Activated CD8-positive, alpha-beta memory T cell treated with anti-CD3 and anti-CD28 coated beads for 36 hours (primary cell): ENCODE data around the gene PYROXD2. TPM values are rescaled to one million over a fixed set of nuclear protein-coding genes. Genes with fewer than 3 reads are reported as not detected.

ENCODE experiments used
- CTCF ChIA-PET: fragments of 350-600 bp; sonication (Branson Sonifier 250); formaldehyde crosslinking; loops from one replicate; lab custom pipeline; 2021; ENCODE audit warnings: antibody characterized with exemption; lab: Charles Lee
- POLR2A ChIA-PET: fragments of 350-600 bp; sonication (Branson Sonifier 250); formaldehyde crosslinking; loops from one replicate; lab custom pipeline; 2021; ENCODE audit warnings: antibody characterized with exemption; lab: Charles Lee
- total RNA-seq, 2 experiments: library from RNA; stranded (reverse); gene quantifications; one replicate each; pipeline ENCODE4 v1.2.3, GENCODE V29; 2021

The PYROXD2 gene
- total RNA-seq, 2 experiments from 2014 or later, result 1.3 to 2.2 TPM

DNA sequence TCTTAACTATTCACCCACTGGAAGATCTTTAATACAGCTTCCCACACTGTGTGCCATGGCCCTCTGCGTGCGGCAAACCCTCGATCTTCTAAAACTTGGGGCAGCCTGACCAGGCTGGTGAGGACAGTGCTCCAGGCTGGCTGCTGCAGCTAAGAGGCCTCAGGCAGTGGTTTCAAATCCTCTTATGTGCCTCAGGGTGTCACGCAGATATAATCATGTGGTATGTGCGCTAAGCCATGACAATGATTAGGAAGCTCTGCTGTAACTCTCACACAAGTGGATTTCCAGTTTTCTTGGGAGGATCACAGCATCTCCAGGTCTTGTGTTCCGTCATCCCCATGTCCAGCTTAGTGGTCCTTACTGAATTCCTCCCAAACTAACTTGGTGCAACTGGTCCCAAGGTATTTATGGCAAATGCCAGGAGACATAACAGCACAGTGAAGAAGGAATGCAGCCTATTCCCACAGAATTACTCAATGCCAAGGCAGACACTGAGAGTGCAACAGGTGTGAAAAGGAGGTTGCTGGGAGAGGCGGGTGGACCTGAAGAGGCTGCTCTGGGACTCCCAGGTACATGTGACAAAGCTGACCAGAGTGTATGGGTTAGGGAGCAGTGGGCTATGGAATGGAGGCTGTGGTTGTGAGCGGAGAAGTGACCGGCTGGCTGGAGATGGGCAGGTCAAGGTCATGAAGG lies 29.5 kb upstream of the PYROXD2 start:
- CTCF ChIA-PET, result interaction anchor here (1.5 kb wide), 1 partner anchor 19 kb away, joined by 4 read pairs; no protein-coding TSS in a partner anchor
- POLR2A ChIA-PET, result no interaction called here

DNA sequence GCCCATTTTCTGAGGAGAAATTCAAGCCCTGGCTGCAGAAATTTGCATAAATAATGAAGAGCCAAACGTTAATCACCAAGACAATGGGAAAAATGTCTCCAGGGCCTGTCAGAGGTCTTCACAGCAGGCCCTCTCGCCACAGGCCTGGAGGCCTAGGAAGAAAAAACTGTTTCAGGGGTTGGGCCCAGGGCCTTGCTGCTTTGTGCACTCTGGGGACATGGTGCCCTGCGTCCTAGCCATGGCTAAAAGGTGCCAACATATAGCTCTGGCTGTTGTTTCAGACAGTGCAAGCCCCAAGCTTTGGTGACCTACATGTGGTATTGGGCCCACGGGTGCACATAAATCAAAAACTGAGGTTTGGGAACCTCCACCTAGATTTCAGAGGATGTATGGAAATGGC lies 23.7 kb upstream of the PYROXD2 start:
- CTCF ChIA-PET, result no interaction called here
- POLR2A ChIA-PET, result no interaction called here

DNA sequence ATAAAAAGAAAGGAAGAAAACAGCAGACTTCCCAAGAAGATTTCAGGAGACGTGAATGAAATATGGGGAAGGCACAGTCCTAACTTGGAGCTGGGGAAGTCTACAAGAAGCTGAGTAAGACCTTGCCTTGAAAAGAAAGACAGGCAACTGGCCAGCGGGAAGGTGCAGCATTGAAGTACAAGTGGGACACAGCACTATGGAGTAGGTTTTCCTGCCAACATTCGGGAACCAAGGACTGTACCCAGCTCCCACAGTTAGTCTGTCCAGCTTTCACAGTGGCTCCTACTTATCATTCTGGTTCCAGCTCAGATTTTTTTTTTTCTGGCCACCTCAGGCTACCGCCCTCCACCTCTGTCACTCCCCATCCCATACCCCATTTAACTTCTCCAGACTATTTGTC lies 21.7 kb upstream of the PYROXD2 start:
- ChIA-PET CTCF (interaction anchor here (2.2 kb wide), 1 partner anchor 11 kb away, joined by 8 read pairs; no protein-coding TSS in a partner anchor), POLR2A (no interaction called here)

DNA sequence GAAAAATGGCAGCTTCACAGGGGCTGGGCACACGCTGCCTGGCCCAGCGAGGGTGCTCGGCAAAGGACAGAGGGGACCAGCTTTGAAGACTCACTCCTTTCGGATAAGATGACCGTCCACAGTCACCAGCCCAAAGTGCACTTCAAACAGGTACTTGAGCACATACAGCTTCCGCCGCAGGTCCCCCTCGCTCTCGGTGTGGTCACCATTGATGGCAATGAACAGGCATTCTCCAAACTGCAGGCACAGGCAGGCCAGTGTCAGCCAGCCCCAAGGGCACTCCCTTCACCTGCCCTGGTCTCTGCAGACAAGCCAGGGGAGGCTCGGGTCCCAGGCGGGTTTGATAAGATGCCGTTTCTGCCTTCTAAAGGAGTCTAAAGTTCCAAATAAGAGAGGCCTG lies 20.2 kb upstream of the PYROXD2 start:
- ChIA-PET POLR2A (interaction anchor here (0.8 kb wide), 1 partner anchor 11 kb away, joined by 3 read pairs; no protein-coding TSS in a partner anchor), CTCF (interaction anchor here (2.2 kb wide), 1 partner anchor 9 kb away, joined by 8 read pairs; no protein-coding TSS in a partner anchor)

DNA sequence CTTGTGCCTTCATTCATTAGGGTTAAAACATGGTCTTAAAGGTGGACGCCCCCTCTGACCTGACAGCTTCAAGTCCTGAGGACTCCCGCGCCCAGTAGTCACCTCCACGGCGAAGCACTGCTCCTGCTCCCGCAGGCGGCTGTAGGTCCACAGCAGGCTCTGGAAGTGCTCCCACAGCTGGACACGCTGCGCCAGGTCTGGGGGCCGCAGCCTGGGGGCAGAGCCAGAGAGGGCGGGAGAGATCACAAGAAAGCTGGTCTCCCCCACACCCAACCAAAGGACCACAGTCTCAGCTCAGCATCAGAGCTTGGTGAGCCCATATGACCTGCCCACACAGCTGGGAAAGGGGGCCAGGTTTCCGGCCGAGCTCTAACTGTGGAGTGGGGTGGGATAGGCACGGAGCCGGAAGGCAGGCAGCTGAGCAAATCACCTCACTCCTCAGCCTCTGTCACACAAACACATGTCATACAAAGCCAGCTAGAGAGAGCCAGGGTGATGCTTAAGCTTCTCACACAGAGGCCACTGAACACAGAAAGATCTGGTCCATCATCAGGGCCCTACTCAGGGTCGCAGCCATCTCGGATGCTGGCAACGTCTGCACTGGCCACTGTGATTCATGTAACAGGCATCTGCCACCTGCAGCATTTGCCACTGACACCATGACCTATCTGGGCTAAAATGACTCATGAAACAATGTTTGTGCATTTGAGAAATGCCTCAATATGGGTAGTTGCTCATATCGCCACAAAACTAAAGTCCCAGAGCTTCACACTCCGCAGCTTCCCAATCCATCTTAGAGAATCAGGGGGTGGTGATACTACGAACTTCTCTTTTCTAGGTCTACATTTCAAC lies 19.1 kb upstream of the PYROXD2 start:
- ChIA-PET POLR2A (no interaction called here), CTCF (interaction anchor here (0.8 kb wide), 1 partner anchor 9 kb away, joined by 3 read pairs; no protein-coding TSS in a partner anchor)

DNA sequence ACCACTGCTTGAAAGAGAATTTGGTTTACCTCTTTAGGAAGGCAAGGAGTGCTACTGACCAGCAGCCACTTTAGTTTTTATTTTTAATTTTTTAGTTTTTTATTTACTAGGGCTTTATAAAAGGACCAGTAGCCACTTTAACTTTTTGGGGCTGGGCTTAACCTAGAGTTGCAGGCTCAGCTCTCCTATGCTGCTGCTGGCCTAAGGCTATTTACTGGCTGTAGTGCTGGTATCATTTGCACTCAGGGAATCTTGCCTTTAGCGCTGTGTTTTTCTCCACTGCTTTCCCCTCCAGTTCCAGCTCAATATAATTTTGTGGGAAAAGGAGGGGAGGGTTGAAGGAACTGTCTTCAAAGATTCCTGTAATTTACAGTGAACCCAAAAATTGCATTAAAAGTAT lies 18.4 kb upstream of the PYROXD2 start:
- POLR2A ChIA-PET, result no interaction called here
- CTCF ChIA-PET, result interaction anchor here (0.8 kb wide), 1 partner anchor 8 kb away, joined by 3 read pairs; no protein-coding TSS in a partner anchor

DNA sequence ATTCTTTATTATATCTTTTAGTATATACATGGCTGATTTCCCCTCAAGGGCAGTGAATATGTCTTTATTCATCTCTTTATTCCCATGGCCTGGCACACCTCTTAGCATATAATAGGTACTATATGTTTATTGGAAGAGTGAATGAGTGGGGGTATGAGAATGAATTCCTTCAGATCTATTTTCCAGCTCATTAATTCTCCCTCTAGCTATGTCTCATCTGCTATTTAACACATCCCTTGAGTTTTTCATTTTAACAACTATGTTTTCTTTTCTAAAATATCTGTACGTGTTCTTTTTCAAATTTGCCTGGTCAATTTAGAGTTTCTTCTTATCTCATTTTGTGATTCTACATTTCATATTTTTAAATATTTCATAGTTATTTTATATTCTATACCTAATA lies 17.3 kb upstream of the PYROXD2 start:
- POLR2A ChIA-PET, result no interaction called here
- CTCF ChIA-PET, result no interaction called here

DNA sequence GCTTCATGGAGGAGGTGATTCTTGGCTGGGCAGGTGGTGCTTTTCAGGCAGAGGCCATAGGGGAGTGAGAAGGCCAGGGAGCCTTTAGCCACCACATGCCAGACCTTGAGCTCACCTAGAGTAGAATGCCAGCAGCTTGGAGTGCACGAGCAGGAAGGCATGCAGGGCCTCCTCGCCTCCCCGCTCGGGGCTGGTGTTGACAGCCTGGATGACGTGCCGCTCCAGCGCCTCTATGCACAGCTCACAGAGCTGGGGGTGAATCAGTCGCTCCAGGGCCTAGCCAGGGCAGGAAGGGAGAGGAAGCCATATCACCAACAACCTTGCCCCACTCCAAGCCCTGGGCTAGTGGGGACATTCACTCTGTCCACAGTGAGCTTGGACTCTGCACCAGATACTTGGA lies 16.0 kb upstream of the PYROXD2 start:
- POLR2A ChIA-PET, result no interaction called here

DNA sequence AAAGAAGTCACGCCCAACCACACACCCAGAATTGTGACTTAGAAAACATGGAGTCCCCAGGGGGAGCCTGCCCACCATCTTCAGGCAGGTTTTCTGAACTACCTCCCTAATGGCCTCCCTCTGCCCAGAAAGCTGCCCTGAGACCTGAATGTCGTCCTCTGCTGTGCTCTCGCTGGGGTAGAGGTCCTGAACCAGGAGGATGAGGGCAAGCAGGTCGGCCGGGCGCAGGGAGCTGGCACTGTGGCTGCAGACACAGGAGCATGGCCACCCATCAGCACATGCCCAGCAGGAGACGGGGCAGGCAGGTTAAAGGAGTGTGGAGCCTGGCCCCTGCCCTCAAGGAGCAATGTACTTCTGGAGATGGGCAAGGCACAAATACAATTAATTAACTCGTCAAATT lies 15.4 kb upstream of the PYROXD2 start:
- CTCF ChIA-PET, result no interaction called here

More for the DNA sequence above, 16.0 kb upstream of the PYROXD2 start:
- CTCF ChIA-PET, result no interaction called here

DNA sequence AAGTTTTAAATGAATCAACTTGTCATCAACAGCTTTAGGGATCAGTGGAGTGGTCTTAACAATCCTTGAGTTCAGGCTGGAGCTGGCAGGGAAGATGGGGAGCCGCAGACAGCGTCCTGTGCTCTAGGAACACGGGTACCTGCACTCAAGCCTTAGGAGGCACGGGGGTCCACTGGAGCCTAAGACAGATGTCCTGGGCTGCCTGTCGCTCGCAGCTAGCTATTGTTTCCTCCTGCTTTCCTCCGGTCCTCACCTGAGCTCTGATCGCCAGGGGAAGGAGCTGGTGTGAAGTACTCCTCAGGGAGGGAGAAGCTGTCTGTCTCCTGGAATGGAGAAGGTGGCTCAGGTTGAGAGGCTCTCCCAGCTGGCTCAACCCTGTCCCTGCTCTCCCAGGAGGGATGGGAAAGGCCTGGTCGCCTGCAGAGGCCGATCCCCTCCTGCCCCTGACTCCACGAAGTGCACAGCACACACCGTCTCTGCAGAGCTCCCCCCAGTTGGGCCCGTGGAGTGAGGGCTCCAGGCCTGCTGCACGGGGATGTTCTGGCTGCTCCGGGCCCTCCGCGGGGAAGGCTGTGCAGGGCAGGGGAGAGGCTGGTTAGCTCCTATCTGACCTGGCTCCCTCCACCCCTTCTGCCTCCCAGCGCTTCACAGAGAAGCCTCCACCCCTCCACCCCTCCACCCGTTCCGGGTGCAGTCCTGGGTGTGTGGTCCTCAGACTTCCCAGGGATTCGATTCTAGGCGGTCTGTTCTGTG lies 14.5 kb upstream of the PYROXD2 start:
- CTCF ChIA-PET, result no interaction called here
- POLR2A ChIA-PET, result no interaction called here

More for the DNA sequence above, 15.4 kb upstream of the PYROXD2 start:
- POLR2A ChIA-PET, result no interaction called here

DNA sequence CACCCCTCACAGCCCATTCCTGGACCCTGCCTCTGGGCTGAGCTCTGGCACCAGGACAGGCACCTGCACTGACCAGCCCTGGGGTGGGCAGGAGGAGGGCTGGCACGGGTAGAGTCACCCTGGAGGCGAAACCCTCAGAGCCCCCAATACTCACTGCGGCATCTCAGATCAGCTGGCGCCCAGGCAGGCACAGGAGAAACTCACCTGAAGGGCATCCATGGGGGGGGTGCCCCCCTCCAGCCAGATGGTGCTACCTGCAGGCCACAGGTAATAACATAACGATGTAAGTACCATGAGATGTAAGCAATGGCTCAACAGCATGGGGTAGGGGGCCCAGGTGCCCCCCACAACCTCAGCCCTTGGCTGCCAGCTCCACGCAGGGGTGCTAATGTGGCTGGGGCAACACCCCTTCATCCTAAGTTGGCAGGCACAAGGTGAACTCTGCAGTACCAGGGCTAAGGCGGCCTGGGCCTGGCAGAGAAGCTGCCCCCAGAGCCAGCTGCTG lies 12.1 kb upstream of the PYROXD2 start:
- POLR2A ChIA-PET, result no interaction called here

DNA sequence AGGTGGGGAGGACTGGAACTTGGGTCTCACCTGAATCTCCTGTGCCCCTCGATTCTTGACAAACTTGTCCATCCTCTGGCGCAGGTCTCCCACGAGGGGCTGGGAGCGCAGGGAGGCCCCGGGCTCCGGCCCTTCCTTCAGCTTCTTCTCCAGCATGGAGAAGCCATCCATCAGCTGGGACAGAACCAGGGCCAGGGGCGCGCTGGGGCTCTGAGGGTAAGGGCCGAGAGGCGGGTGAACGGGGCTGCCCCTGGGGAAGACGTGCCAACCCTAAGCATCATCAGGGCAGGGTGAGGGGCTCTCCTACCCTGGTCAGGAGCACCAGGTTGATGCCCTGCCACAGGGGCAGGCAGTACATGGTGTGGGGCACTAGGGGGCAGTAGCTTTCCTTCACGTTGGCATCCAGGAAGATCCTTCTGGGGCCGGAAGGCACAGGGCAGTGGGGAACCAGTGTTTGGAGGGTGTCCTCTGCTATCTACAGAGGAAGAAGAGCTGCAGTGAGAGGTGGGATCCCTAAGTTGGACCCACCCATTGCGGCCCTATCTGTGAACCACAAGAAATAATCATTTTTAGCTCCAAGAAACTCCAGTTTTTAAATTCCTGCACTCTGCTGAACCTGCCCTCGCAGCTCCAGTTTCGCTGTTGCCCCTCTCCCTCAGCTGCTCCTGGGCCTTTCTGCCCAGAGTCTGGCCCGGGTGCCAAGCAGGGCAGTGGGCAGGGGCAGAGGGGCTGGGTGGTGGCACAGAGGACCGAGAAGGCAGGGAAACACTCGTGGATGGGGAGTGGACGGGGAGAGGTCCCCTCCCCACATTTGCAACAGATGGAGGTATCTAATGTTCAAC lies 10.8 kb upstream of the PYROXD2 start:
- ChIA-PET POLR2A (no interaction called here), CTCF (interaction anchor here (0.8 to 1.4 kb wide), 10 partner anchors 8 to 41 kb away, joined by 3 to 8 read pairs (median 3); no protein-coding TSS in a partner anchor)

More for the DNA sequence above, 12.1 kb upstream of the PYROXD2 start:
- CTCF ChIA-PET, result interaction anchor here (0.7 kb wide), 1 partner anchor 221 kb away, joined by 3 read pairs; no protein-coding TSS in a partner anchor

DNA sequence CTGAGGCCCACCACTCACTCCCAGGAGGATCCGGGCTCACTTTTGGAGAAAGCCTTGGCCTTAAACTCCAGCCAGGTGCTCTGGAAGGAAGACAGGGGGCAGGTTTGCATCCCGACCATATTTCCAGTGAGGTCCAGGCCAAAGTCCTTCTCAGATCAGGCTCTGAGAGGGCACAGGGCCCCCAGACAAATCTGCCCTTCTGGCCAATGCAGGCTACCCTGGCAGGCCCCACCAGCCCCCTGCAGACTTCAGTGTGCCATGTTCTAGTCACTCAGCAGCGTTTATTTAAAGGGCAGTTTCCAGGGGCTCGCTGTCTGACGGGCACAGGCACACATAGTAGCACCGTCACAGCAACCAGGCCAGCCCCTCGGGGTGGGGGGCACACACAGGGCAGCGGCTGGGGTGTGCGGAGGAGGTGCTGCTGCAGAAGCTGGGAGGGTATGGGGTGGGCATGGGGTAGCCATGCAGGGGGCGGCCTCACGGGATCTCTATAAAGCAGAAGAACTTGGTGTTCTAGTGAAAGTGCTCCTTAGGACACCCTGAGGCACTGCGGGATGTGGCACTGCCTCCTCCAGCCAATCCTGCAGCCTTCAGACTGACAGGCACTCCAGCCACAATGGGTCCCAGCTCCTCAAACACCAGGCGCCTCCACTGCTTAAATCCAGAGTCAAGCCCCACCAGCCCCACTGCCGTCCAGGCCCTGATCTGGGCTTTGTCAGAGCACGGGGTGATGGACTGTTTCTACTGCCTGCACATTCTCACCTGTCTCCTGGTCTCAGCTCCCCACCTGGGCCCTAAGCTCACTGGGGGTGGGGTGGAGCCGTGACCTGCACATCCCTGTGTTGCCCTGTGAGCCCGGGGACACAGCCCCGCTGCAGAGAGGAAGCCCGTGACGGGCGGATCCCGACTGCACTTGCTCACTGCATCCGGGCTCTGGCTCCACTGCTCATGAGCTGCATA lies 9.6 kb upstream of the PYROXD2 start:
- CTCF ChIA-PET, result interaction anchor here (0.8 to 1.4 kb wide), 3 partner anchors 9 to 43 kb away, joined by 3 to 4 read pairs (median 3); no protein-coding TSS in a partner anchor
- POLR2A ChIA-PET, result no interaction called here

DNA sequence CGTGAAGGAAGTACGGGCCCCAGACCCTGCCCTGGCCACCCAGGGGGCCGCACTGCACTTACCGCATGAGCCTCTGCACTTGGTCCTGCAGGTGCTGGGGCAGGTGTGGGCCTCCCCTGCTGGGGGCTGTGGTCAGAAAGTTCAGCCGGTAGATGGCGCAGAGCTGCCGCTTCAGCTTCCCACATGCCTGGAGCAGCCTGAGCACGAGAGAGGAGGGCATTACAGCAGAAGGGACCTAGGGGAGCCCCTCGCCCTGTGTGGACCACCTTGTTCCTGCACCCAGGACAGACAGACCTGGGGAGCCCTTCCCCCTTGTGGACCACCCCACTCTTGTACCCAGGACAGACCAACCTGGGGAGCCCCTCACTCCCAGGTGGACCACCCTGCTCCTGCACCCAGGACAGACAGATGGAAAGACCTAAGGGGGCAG lies 8.7 kb upstream of the PYROXD2 start:
- ChIA-PET POLR2A (no interaction called here), CTCF (no interaction called here)

DNA sequence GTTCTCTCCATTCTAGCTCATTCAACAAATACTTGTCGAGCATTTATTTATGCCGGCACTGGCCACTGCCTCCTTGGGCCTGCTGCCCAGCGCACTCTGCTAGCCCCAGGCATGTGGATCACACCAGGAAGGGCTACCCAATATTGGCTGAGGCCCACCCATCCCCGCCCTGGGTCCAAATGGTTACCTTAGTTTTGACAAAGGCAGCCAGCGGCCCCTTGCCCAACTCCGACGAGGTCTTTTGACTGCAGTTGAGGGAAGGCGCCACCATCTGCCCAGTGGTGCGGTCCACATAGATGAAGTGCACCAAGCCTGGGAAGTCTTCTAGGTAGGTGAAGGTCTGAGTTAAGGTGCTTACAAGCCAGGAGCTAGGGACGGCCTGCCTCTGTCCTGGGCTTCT lies 7.2 kb upstream of the PYROXD2 start:
- CTCF ChIA-PET, result interaction anchor here (1.1 kb wide), 1 partner anchor 11 kb away, joined by 3 read pairs; no protein-coding TSS in a partner anchor
- POLR2A ChIA-PET, result interaction anchor here (0.7 kb wide), 1 partner anchor 1245 kb away, joined by 3 read pairs; no protein-coding TSS in a partner anchor

DNA sequence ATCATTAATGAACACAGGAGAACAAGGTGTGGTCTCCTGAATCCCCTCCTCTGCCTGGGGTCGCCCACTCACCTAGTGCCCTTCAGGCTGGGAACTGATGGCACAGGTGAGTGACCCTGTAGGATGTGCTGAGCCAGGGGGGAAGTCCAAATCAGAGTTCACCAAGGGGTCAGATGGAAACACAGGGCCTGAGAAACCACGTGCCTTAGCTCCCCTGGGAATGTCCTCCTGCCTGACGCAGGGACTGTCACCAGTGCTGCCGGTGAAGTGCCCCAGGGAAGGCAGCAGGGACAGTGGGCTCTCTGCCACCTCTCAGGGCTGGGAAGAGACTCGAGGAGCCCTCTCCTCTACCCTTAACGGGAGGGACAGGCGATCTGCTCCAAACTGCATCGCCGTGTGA lies 5.8 kb upstream of the PYROXD2 start:
- ChIA-PET POLR2A (no interaction called here), CTCF (no interaction called here)
